ENCODE data around the gene NRDE2.
A peak's percentile ranks its signal among the peaks of the same experiment; 100 is the strongest.

NRDE2 gene

DNA sequence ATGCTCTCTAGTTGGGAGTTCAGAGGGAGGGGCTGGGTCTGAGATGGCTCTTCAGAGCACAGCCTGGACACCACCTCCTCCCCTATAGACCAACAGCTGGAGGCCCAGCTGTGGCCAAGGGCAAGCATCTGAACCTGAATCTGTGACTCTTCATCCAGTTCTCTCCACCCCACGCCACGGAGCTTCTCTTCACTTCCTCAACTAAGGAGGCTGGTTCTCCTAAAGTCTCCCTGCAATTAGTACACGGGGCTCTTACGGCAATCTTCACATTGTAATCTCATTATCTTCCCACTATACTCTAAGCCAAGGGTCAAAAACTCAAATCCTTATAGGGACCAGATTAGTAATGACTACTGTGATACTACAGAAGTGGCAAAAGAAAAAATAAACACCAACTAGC is 9.8 kb downstream of the NRDE2 start:
- no peak for DNase-seq (ENCODE audit: low read depth)
- no peak overlapping the region for H3K4me3 ChIP-seq (ENCODE audit: low read length)
- TF ChIP-seq, protein P1, sequence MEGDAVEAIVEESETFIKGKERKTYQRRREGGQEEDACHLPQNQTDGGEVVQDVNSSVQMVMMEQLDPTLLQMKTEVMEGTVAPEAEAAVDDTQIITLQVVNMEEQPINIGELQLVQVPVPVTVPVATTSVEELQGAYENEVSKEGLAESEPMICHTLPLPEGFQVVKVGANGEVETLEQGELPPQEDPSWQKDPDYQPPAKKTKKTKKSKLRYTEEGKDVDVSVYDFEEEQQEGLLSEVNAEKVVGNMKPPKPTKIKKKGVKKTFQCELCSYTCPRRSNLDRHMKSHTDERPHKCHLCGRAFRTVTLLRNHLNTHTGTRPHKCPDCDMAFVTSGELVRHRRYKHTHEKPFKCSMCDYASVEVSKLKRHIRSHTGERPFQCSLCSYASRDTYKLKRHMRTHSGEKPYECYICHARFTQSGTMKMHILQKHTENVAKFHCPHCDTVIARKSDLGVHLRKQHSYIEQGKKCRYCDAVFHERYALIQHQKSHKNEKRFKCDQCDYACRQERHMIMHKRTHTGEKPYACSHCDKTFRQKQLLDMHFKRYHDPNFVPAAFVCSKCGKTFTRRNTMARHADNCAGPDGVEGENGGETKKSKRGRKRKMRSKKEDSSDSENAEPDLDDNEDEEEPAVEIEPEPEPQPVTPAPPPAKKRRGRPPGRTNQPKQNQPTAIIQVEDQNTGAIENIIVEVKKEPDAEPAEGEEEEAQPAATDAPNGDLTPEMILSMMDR (conservative IDR thresholded peaks at IDR 0.05; ENCODE audit: low read length), result no peak

DNA sequence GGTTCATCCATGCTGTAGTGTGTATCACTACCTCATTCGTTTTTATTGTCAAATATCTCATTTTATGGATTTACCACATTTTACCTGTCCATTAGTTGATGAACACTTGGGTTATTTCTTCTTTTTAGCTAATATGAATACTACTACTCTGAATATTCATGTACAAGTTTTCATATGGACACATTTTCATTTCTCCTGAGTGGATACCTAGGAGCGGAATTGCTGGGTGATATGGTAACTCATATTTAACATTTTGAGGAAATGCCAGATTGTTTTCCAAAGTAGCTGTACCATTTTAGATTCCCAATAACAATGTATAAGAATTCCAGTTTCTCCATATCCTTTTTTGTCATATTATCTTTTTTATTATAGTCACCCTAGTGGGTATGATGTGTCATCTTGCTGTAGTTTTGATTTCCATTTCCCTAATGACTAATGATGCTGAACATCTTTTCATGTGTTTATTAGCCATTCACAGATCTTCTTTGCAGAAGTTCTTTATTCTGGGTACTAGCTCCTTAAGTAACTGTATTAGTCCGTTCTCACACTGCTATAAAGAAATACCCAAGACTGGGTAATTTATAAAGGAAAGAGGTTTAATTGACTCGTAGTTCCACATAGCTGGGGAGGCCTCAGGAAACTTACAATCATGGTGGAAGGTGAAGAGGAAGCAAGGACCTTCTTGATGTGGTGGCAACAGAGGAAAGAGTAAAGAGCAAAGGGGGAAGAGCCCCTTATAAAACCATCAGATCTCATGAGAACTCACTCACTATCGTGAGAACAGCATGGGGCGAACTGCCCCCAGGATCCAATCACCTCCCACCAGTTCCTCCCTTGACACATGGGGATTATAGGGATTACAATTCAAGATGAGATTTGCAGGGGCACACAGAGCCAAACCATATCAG is 11.9 kb downstream of the NRDE2 start:
- TF ChIP-seq, protein P1 (conservative IDR thresholded peaks at IDR 0.05; ENCODE audit: low read length), result no peak
- no peak overlapping the region for H3K4me3 ChIP-seq (ENCODE audit: low read length)
- no peak for DNase-seq (ENCODE audit: low read depth)

DNA sequence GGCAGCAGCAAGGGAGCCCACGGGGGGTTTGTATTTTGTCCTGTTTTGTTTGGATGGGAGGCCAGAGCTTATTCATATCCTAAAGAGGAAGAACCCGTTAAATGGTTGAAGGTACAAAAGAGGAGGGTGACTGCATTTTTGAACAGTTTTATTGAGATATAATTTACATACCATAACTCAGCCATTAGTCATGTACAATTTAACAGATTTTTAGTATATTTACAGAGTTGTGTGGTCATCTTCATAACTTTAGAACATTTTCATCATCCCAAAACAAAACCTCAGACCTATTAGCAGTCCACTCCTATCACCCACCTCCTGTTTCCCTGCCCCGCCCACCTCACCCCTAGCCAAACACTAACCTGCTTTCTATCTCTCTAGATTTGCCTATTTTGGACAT is 12.6 kb downstream of the NRDE2 start:
- DNase-seq (ENCODE audit: low read depth), result peak; percentile 19
- TF ChIP-seq, protein P1 (conservative IDR thresholded peaks at IDR 0.05; ENCODE audit: low read length), result no peak
- H3K4me3 ChIP-seq (ENCODE audit: low read length), result no peak overlapping the region

DNA sequence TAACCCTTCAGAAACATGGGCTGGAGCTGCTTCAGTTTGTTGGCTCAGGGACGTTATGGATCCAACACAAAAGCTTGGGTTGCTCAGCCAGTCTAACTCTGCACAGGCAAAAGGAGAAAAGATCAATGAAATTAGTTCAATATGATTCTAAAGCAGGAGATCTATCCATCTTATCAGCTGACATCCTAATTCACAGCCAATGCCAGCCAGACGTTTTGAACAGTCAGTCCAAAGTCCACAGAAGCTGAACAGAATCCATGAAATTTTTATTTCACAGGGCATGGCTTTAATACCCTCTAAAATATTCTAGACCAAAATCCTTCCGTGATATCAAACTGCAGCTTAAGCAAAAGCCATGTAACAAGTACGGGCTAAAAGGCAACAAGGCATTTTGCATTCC is 13.7 kb downstream of the NRDE2 start:
- no peak for DNase-seq (ENCODE audit: low read depth)
- TF ChIP-seq, protein P1 (conservative IDR thresholded peaks at IDR 0.05; ENCODE audit: low read length), result no peak

DNA sequence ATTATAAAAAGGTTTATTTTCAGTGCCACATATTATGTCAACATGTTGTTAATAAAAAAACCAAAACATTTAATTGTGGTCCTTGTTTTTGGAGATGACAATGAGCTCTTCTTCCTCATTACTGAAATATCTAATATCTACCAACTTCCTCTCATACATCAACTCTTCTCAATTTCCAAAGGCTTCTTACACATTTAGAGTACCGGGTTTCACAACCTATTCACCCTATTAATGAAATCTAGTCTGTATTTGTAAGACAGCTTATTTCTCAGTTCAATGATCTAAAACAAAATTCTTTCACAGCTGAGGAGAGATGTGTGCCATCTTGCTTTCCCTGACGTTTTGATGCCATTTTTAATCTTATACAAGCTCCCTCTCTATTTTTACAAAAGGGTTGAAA is 14.5 kb downstream of the NRDE2 start:
- DNase-seq (ENCODE audit: low read depth), result no peak
- no peak overlapping the region for H3K4me3 ChIP-seq (ENCODE audit: low read length)
- TF ChIP-seq, protein P1 (conservative IDR thresholded peaks at IDR 0.05; ENCODE audit: low read length), result no peak

More for the DNA sequence above, 13.7 kb downstream of the NRDE2 start:
- no peak overlapping the region for H3K4me3 ChIP-seq (ENCODE audit: low read length)

DNA sequence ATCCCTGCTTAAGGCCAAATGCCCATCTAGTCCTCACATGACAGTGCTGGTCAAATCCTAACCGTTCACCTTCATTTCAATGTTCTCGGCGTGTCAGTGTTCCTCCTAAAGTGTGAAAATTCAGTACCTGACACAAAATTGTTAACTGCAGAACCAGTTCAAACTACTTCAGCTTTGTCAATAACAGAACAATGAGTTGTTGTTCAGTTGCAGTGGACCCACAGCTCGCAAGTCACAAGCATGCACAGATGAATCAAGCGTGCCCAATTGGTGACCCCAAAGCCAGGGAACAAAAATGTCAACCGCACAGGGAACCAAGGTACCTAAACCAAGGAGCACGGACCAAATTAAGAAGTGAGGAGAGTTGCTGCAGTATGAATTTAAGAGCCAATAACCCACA is 23.2 kb downstream of the NRDE2 start:
- H3K4me3 ChIP-seq (ENCODE audit: low read length), result no peak overlapping the region
- no peak for DNase-seq (ENCODE audit: low read depth)
- TF ChIP-seq, protein P1 (conservative IDR thresholded peaks at IDR 0.05; ENCODE audit: low read length), result no peak

DNA sequence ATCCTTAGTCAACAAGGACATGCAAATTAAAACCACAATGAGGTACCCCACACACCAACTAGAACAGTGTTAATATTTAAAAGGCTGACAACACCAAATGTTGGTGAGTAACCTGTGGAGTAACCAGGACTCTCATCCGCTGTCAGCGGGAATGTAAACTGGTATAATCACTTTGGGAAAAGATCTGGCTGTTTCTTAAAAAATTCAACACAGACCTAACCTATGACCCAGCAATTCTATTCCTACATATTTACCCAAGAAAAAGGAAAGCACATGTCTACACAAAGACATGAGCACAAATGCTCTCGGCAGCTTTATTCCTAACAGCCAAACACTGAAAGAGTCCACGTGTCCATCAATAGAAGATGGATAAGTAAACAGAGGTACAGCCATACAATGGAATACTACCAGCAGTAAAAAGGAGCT is 26.6 kb downstream of the NRDE2 start:
- no peak for DNase-seq (ENCODE audit: low read depth)
- TF ChIP-seq, protein P1 (conservative IDR thresholded peaks at IDR 0.05; ENCODE audit: low read length), result no peak

More for the DNA sequence above, 26.6 kb downstream of the NRDE2 start:
- H3K4me3 ChIP-seq (ENCODE audit: low read length), result no peak overlapping the region

Data from AG10803 (cell line).